ENCODE data around the gene SLC4A1. TPM values are rescaled to one million over a fixed set of nuclear protein-coding genes. Genes with fewer than 3 reads are reported as not detected.

Gene SLC4A1
- total RNA-seq, 1 experiment from 2014 or later, result not detected

GRCh38 chr17:44204441-44204882, 63.5 kb downstream of the SLC4A1 start:
- no peaks in the 10 kb centered on the region for H3K9me3 Mint-ChIP-seq
- peaks cover 14% of the 10 kb centered on the region for H3K36me3 Mint-ChIP-seq
- POLR2A ChIA-PET, result interaction anchor here (0.6 kb wide), 2 partner anchors 10 to 37 kb away, joined by 4 to 13 read pairs; no protein-coding TSS in a partner anchor
- peaks cover 27% of the 10 kb centered on the region for H3K4me1 Mint-ChIP-seq
- TF ChIP-seq FOXJ3 (CRISPR knock-in tag; IDR thresholded peaks at IDR 0.05; ENCODE audit: borderline replicate concordance) (no peak), ZMAT4 (CRISPR knock-in tag; IDR thresholded peaks at IDR 0.05) (no peak), ERG (CRISPR knock-in tag; IDR thresholded peaks at IDR 0.05) (no peak), MYBL2 (CRISPR knock-in tag; IDR thresholded peaks at IDR 0.05) (no peak), ZNF416 (CRISPR knock-in tag; IDR thresholded peaks at IDR 0.05) (no peak), SMAD4 (CRISPR knock-in tag; IDR thresholded peaks at IDR 0.05) (no peak), ZSCAN18 (CRISPR knock-in tag; IDR thresholded peaks at IDR 0.05) (no peak), MLX (CRISPR knock-in tag; IDR thresholded peaks at IDR 0.05) (no peak), IRF2 (CRISPR knock-in tag; IDR thresholded peaks at IDR 0.05; ENCODE audit: borderline replicate concordance, low read depth) (no peak), MAX (CRISPR knock-in tag; IDR thresholded peaks at IDR 0.05) (no peak), CTCF (IDR thresholded peaks at IDR 0.05) (no peak), CREM (CRISPR knock-in tag; IDR thresholded peaks at IDR 0.05) (no peak)
- no peaks in the 10 kb centered on the region for H3K27me3 Mint-ChIP-seq (ENCODE audit: low read depth)
- H3K4me3 Mint-ChIP-seq, result no peak overlapping the region
- ATAC-seq, result no peak
- H3K27ac Mint-ChIP-seq, result no peak overlapping the region
- DNase-seq (ENCODE audit: low spot score), result no peak
- CTCF ChIA-PET, result interaction anchor here (0.6 to 1.9 kb wide), 24 partner anchors 8 to 171 kb away, joined by 3 to 26 read pairs (median 7); partner anchors contain the start of genes ASB16, FAM171A2, GRN and SLC25A39

- Mint-ChIP-seq H3K4me3 (no peak overlapping the region), H3K4me1 (peaks cover 27% of the 10 kb centered on the region), H3K36me3 (peaks cover 14% of the 10 kb centered on the region), H3K27me3 (ENCODE audit: low read depth) (no peaks in the 10 kb centered on the region), H3K9me3 (no peaks in the 10 kb centered on the region), H3K27ac (peak overlapping the region; percentile 89)
- DNase-seq (ENCODE audit: low spot score), result peak; percentile 67
- peak; percentile 11 for ATAC-seq
- TF ChIP-seq CTCF (IDR thresholded peaks at IDR 0.05) (peak; percentile 69), HMGXB4 (CRISPR knock-in tag; IDR thresholded peaks at IDR 0.05) (no peak)
- ChIA-PET POLR2A (interaction anchor here (0.6 kb wide), 2 partner anchors 10 to 38 kb away, joined by 4 to 13 read pairs; no protein-coding TSS in a partner anchor), CTCF (interaction anchor here (0.6 to 1.9 kb wide), 34 partner anchors 9 to 319 kb away, joined by 3 to 26 read pairs (median 5); partner anchors contain the start of genes ASB16, FAM171A2, GRN and HDAC5)
Observed at GRCh38 chr17:44203731-44204440, 64.0 kb downstream of the SLC4A1 start.
